Vagina (tissue), 2 donors: ENCODE measurements around the gene RADX. TPM values are rescaled to one million over a fixed set of nuclear protein-coding genes. Genes with fewer than 3 reads are reported as not detected.

ENCODE experiments used
- DNase-seq, 2 donors: peaks; one replicate each; pipeline ENCODE4 v3.0.0-alpha.2; 2017; ENCODE audit errors: extremely low spot score in 2 of 2
- H3K27ac ChIP-seq: fragments of 200-600 bp; sonication (generic); one replicate; pipeline ENCODE4 v1.5.1; 2019
- H3K27me3 ChIP-seq: fragments of 200-600 bp; sonication (generic); one replicate; pipeline ENCODE4 v1.5.1; 2019
- H3K36me3 ChIP-seq, 2 donors: fragments of 200-600 bp; sonication (generic); one replicate each; pipeline ENCODE4 v1.5.1; 2017 to 2019
- H3K4me1 ChIP-seq: fragments of 200-600 bp; sonication (generic); one replicate; pipeline ENCODE4 v1.5.1; 2019
- H3K4me3 ChIP-seq, 2 donors: fragments of 200-600 bp; sonication (generic); 1 replicate in 1 of 2; 2 replicates in 1 of 2; pipeline ENCODE4 v1.5.1; 2016 to 2019
- H3K9me3 ChIP-seq: fragments of 200-600 bp; sonication (generic); one replicate; pipeline ENCODE4 v1.5.1; 2019
- POLR2A ChIP-seq, 2 donors: fragments of 450-650 bp; IDR thresholded peaks; one replicate each; pipeline ENCODE4 v1.6.1; 2017; ENCODE audit warnings: antibody characterized with exemption in 2 of 2, mild to moderate bottlenecking in 2 of 2, moderate library complexity in 2 of 2
- POLR2AphosphoS5 ChIP-seq, 2 donors: sonication (generic); formaldehyde crosslinking; IDR thresholded peaks; one replicate each; pipeline ENCODE4 v1.9.0; 2017; ENCODE audit warnings: antibody characterized with exemption in 2 of 2, mild to moderate bottlenecking in 2 of 2, low read depth in 1 of 2; ENCODE audit not compliant: insufficient read depth in 1 of 2
- intact Hi-C: fragments of 100-400 bp; cut with DNase I; formaldehyde crosslinking; loops from one replicate; pipeline ENCODE4 v1.15.1; 2023
- total RNA-seq: library from RNA; depleted of rRNA; stranded (reverse); fragments of >200 nt; gene quantifications from one replicate; pipeline ENCODE4 v1.2.3, GENCODE V29; 2016
- TF ChIP-seq, protein P1 (sequence below), 3 experiments: fragments of 450-650 bp in 2 of 3; fragments of 200-600 bp in 1 of 3; sonication (generic) in 1 of 3; IDR thresholded peaks; one replicate each; pipeline ENCODE4 v1.5.1; 2017 to 2019; ENCODE audit warnings: antibody characterized with exemption in 3 of 3, mild to moderate bottlenecking in 2 of 3, moderate library complexity in 2 of 3

Gene RADX
- total RNA-seq, 1 donor from 2014 or later = 5.4 TPM

DNA sequence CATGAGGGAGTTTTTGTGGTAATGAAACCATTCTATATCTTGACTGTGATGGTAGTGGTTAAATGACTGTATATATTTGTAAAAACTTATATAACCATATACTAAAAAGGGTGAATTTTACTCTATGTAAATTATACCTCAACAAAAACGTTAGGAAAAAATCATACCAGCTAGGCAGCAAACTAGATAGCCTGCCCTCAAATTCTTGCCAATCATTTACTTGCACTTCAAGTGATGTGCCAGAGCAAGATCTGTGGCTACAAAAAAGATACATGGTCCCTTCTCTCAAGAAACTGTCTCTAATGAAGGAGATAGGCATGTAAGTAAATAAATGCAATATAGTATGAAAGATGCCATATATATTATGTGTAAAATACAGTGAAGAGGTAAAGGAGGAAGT is 104.7 kb downstream of the RADX start:
- H3K4me1 ChIP-seq = no peaks in the 10 kb centered on the region
- intact Hi-C loops = no loop called here

DNA sequence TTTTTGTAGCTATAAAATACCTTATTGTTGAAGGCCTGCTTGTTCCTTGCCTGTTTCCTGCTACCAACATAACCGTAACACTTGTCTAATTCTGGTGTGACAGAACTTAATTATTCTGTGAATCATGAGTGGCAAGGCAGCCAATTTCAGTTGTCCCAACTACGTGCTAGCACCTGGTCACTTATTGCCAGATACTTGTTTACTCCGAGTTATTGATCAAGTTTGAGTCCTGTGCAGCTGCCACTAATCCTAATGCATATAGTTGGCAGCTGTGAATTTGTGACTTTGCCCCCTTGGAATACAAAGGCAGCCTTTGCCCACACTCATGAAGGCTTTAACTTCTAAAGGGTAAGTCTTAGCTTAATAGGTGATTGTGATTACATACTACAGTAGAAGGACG is 106.9 kb downstream of the RADX start:
- no peaks in the 10 kb centered on the region for H3K27me3 ChIP-seq
- TF ChIP-seq POLR2A (IDR thresholded peaks at IDR 0.05) = no peak
- TF ChIP-seq, protein P1, sequence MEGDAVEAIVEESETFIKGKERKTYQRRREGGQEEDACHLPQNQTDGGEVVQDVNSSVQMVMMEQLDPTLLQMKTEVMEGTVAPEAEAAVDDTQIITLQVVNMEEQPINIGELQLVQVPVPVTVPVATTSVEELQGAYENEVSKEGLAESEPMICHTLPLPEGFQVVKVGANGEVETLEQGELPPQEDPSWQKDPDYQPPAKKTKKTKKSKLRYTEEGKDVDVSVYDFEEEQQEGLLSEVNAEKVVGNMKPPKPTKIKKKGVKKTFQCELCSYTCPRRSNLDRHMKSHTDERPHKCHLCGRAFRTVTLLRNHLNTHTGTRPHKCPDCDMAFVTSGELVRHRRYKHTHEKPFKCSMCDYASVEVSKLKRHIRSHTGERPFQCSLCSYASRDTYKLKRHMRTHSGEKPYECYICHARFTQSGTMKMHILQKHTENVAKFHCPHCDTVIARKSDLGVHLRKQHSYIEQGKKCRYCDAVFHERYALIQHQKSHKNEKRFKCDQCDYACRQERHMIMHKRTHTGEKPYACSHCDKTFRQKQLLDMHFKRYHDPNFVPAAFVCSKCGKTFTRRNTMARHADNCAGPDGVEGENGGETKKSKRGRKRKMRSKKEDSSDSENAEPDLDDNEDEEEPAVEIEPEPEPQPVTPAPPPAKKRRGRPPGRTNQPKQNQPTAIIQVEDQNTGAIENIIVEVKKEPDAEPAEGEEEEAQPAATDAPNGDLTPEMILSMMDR (IDR thresholded peaks at IDR 0.05) = no peak
- no peak for TF ChIP-seq POLR2AphosphoS5 (IDR thresholded peaks at IDR 0.05; ENCODE audit: insufficient read depth in 1 of 2, low read depth in 1 of 2)
- H3K36me3 ChIP-seq = no peaks in the 10 kb centered on the region
- H3K4me1 ChIP-seq = no peaks in the 10 kb centered on the region
- no peaks in the 10 kb centered on the region for H3K9me3 ChIP-seq
- no peak for DNase-seq
- no peak overlapping the region for H3K27ac ChIP-seq
- H3K4me3 ChIP-seq = no peak overlapping the region
- intact Hi-C loops = no loop called here

More for the DNA sequence above, 104.7 kb downstream of the RADX start:
- Histone ChIP-seq H3K9me3 (no peaks in the 10 kb centered on the region), H3K36me3 (no peaks in the 10 kb centered on the region), H3K27me3 (no peaks in the 10 kb centered on the region), H3K27ac (no peak overlapping the region), H3K4me3 (no peak overlapping the region)
- no peak for DNase-seq
- no peak for TF ChIP-seq POLR2AphosphoS5 (IDR thresholded peaks at IDR 0.05; ENCODE audit: insufficient read depth in 1 of 2, low read depth in 1 of 2)
- TF ChIP-seq POLR2A (IDR thresholded peaks at IDR 0.05) = no peak
- TF ChIP-seq, protein P1 (IDR thresholded peaks at IDR 0.05) = no peak

DNA sequence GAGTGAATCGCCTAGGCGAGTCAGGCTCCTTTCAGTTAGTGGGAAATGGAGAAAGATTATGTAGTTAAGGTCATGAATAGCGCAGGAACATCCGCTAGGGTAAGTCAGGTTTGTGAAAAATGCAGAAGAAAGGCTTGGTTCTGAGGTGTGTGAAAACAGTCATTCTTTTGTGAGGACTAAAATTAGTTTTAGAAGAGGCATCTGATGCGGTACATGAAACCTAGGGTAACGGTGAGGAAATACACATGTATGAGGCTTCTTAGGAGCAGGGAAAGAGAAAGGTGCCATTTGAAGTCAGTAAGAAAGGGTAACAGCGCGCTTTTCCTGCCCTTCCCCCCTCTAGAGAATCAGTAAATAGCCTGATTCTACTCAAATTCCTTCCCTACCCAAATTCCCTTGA is 114.2 kb downstream of the RADX start:
- no peaks in the 10 kb centered on the region for H3K36me3 ChIP-seq
- DNase-seq = no peak
- no peaks in the 10 kb centered on the region for H3K9me3 ChIP-seq
- intact Hi-C loops = no loop called here
- H3K27ac ChIP-seq = no peak overlapping the region
- H3K27me3 ChIP-seq = no peaks in the 10 kb centered on the region
- peak overlapping the region in 1 of 2 donors; percentile 46 for H3K4me3 ChIP-seq
- TF ChIP-seq POLR2AphosphoS5 (IDR thresholded peaks at IDR 0.05; ENCODE audit: insufficient read depth in 1 of 2, low read depth in 1 of 2) (no peak), POLR2A (IDR thresholded peaks at IDR 0.05) (no peak)
- TF ChIP-seq, protein P1 (IDR thresholded peaks at IDR 0.05) = no peak
- no peaks in the 10 kb centered on the region for H3K4me1 ChIP-seq

DNA sequence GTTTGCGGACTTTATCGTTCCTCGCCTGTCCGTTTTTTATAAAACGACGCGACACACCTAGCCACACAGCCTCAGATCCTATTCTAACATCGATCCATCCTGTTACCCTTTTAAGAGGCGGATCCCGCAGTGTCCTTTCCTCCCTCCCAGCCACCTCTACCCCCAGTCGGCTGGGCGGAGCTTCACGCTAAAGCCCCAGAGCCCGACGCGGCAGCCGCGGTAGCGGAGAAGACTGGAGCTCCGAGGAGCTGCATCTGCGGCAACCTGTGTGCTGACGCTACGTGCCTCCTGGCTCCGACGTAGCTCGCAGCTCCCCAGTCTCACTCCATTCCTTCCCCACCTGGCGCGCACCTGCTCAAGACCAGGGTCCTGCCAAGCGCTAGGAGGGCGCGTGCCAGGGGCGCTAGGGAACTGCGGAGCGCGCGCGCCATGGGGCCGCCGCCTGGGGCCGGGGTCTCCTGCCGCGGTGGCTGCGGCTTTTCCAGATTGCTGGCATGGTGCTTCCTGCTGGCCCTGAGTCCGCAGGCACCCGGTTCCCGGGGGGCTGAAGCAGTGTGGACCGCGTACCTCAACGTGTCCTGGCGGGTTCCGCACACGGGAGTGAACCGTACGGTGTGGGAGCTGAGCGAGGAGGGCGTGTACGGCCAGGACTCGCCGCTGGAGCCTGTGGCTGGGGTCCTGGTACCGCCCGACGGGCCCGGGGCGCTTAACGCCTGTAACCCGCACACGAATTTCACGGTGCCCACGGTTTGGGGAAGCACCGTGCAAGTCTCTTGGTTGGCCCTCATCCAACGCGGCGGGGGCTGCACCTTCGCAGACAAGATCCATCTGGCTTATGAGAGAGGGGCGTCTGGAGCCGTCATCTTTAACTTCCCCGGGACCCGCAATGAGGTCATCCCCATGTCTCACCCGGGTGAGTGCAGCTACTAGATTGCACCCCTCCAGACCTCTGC is 115.0 kb downstream of the RADX start, which contains the start of gene RNF128:
Gene RNF128 (plus strand): TSS at position 217 of the 953 bp plus-strand sequence. CDS start 213 bp downstream, at position 430.
- Histone ChIP-seq H3K36me3 (no peaks in the 10 kb centered on the region), H3K27me3 (no peaks in the 10 kb centered on the region), H3K27ac (no peak within 1 kb of the TSS), H3K4me3 (peak within 1 kb of the TSS; percentile 23 to 46), H3K9me3 (no peaks in the 10 kb centered on the region), H3K4me1 (no peaks in the 10 kb centered on the region)
- intact Hi-C loops = no loop called here
- TF ChIP-seq POLR2A (IDR thresholded peaks at IDR 0.05) (no peak), POLR2AphosphoS5 (IDR thresholded peaks at IDR 0.05; ENCODE audit: insufficient read depth in 1 of 2, low read depth in 1 of 2) (no peak)
- TF ChIP-seq, protein P1 (IDR thresholded peaks at IDR 0.05) = no peak
- no peak for DNase-seq

DNA sequence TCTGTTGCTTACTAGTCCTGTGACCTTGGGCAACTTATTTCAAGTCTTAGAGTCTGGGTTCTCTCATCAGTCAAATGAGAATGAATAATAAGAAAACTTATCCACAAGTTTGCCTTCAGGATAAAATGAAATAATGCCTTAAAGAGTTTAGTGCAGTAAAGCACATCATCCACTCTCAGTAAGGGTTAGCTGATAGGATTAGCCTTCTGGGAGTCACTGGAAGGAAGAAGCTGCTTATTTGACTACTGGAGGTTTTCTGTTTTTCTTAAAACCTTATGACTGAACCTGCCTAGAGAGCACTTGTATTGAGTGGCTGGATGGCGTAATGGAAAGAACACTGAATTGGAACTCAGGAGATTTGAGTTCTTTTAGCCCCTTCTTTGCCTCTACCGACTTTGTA is 116.6 kb downstream of the RADX start:
- intact Hi-C loops = no loop called here
- H3K4me1 ChIP-seq = no peaks in the 10 kb centered on the region
- no peaks in the 10 kb centered on the region for H3K27me3 ChIP-seq
- no peaks in the 10 kb centered on the region for H3K9me3 ChIP-seq
- H3K4me3 ChIP-seq = no peak overlapping the region
- DNase-seq = no peak
- H3K27ac ChIP-seq = no peak overlapping the region
- no peak for TF ChIP-seq POLR2AphosphoS5 (IDR thresholded peaks at IDR 0.05; ENCODE audit: insufficient read depth in 1 of 2, low read depth in 1 of 2)
- TF ChIP-seq POLR2A (IDR thresholded peaks at IDR 0.05) = no peak
- TF ChIP-seq, protein P1 (IDR thresholded peaks at IDR 0.05) = no peak
- no peaks in the 10 kb centered on the region for H3K36me3 ChIP-seq
